GM20431 (cell line): ENCODE data around the gene ADAT3.

Source experiments
- in situ Hi-C: fragments of 300-500 bp; cut with MseI, MboI; formaldehyde crosslinking; loops from one replicate; pipeline ENCODE4 v1.15.0; 2020; ENCODE audit warnings: low sequenced_read_pairs; ENCODE audit not compliant: unreplicated experiment

ADAT3 gene

GRCh38 chr19:1953441-1954094, 48.4 kb downstream of the ADAT3 start:
- in situ Hi-C loops, result no loop called here

GRCh38 chr19:1954532-1954933, 49.3 kb downstream of the ADAT3 start:
- in situ Hi-C loops, result no loop called here

- in situ Hi-C loops, result no loop called here
Observed at GRCh38 chr19:1955171-1956121, 50.2 kb downstream of the ADAT3 start.

GRCh38 chr19:1956122-1956494, 50.9 kb downstream of the ADAT3 start:
- in situ Hi-C loops, result no loop called here

- in situ Hi-C loops, result no loop called here
Observed at GRCh38 chr19:1956868-1957492, 51.8 kb downstream of the ADAT3 start.

GRCh38 chr19:1957562-1958248, 52.5 kb downstream of the ADAT3 start:
- in situ Hi-C loops, result no loop called here

GRCh38 chr19:1959928-1960589, 54.9 kb downstream of the ADAT3 start:
- in situ Hi-C loops, result no loop called here

GRCh38 chr19:1961000-1961883, 56.0 kb downstream of the ADAT3 start:
- in situ Hi-C loops, result no loop called here

GRCh38 chr19:1962674-1963073, 57.5 kb downstream of the ADAT3 start:
- in situ Hi-C loops, result no loop called here
